Endothelial cell of umbilical vein (primary cell): ENCODE data around the gene ATP8A2. TPM values are rescaled to one million over a fixed set of nuclear protein-coding genes. Genes with fewer than 3 reads are reported as not detected.
A peak's percentile ranks its signal among the peaks of the same experiment; 100 is the strongest.
"Not testable (repeated sequence)": the region's sequence is repeated elsewhere in the genome, so short reads cannot be mapped to it uniquely, and the experiment has no call there.

Experiments
- BruUV-seq: library from RNA; stranded (reverse); fragments of 400-500 nt; replicated peaks from 2 replicates; lab custom pipeline; 2021; lab: Mats Ljungman, UMichigan
- CTCF ChIA-PET: fragments of 300-600, 350-600 bp; sonication (Branson Sonifier 250); formaldehyde crosslinking; loops from one replicate; lab custom pipeline; 2021; ENCODE audit warnings: antibody characterized with exemption, inconsistent platforms; lab: Charles Lee
- POLR2A ChIA-PET: fragments of 300-600, 350-600 bp; sonication (Branson Sonifier 250); formaldehyde crosslinking; loops from one replicate; lab custom pipeline; 2021; ENCODE audit warnings: antibody characterized with exemption, inconsistent platforms; lab: Charles Lee
- DNase-seq: peaks from one replicate; pipeline ENCODE4 v3.0.0-alpha.2; 2011; ENCODE audit warnings: low read depth, low spot score
- FAIRE-seq: peaks from 2 replicates; lab custom pipeline; 2011; peaks lifted over from hg19 to GRCh38; lab: Jason Lieb, UNC
- H2AFZ ChIP-seq: 2 replicates; pipeline ENCODE4 v1.6.0; 2012; ENCODE audit warnings: low read depth, low read length, control low read depth, inconsistent platforms
- H3K27ac ChIP-seq: 2 replicates; pipeline ENCODE4 v1.5.1; 2011; ENCODE audit warnings: low read depth, mild to moderate bottlenecking, control low read depth, low read length, moderate library complexity; ENCODE audit not compliant: insufficient read depth
- H3K27me3 ChIP-seq, 2 experiments: 2 replicates each; pipeline versions ENCODE4 v1.6.0 to v1.6.1; 2011; ENCODE audit warnings: low read length in 2 of 2, mixed read lengths in 1 of 2; ENCODE audit not compliant: control insufficient read depth in 2 of 2, insufficient read depth in 2 of 2
- H3K36me3 ChIP-seq, 2 experiments: 2 replicates in 1 of 2; 3 replicates in 1 of 2; pipeline ENCODE4 v1.5.1; 2011; ENCODE audit warnings: low read length in 2 of 2, mild to moderate bottlenecking in 1 of 2, moderate library complexity in 1 of 2; ENCODE audit not compliant: control insufficient read depth in 2 of 2, insufficient read depth in 2 of 2; ENCODE audit errors: extremely low read depth in 1 of 2
- H3K4me1 ChIP-seq: 3 replicates; pipeline ENCODE4 v1.5.1; 2011; ENCODE audit warnings: mild to moderate bottlenecking, low read length; ENCODE audit not compliant: control insufficient read depth, insufficient read depth; ENCODE audit errors: extremely low read depth
- H3K4me2 ChIP-seq: 2 replicates; pipeline ENCODE4 v1.6.1; 2011; ENCODE audit warnings: low read length, control low read depth, mixed read lengths; ENCODE audit not compliant: insufficient read depth
- H3K4me3 ChIP-seq, 3 experiments: fragments of 200-600 bp in 1 of 3; sonication (generic), shearing (Covaris generic) in 1 of 3; replicated peaks in 1 of 3; 2 replicates each; pipeline ENCODE4 v1.5.1; 2011 to 2016; ENCODE audit warnings: control low read depth in 3 of 3, low read length in 3 of 3, mild to moderate bottlenecking in 2 of 3, inconsistent platforms in 1 of 3, low read depth in 1 of 3, moderate library complexity in 1 of 3; ENCODE audit not compliant: insufficient read depth in 1 of 3
- H3K79me2 ChIP-seq: 2 replicates; pipeline ENCODE4 v1.6.0; 2012; ENCODE audit warnings: low read length, inconsistent platforms; ENCODE audit not compliant: control insufficient read depth, insufficient read depth
- H3K9ac ChIP-seq: replicated peaks from 2 replicates; pipeline ENCODE3; 2011; ENCODE audit warnings: low read length, control low read depth; ENCODE audit not compliant: insufficient read depth; ENCODE audit errors: extremely low read depth
- H3K9me1 ChIP-seq: replicated peaks from 3 replicates; pipeline ENCODE4 v1.6.0; 2011; ENCODE audit warnings: mild to moderate bottlenecking, low read length; ENCODE audit not compliant: control insufficient read depth, insufficient read depth; ENCODE audit errors: extremely low read depth
- H3K9me3 ChIP-seq: replicated peaks from 2 replicates; pipeline ENCODE4 v1.5.1; 2012; ENCODE audit warnings: low read length, inconsistent platforms; ENCODE audit not compliant: control insufficient read depth, insufficient read depth
- H4K20me1 ChIP-seq: replicated peaks from 2 replicates; pipeline ENCODE3; 2011; ENCODE audit warnings: mild to moderate bottlenecking, low read length; ENCODE audit not compliant: control insufficient read depth, insufficient read depth; ENCODE audit errors: extremely low read depth
- EZH2 ChIP-seq: IDR thresholded peaks from 2 replicates; pipeline ENCODE4 v1.6.1; 2012; ENCODE audit warnings: borderline replicate concordance, low read depth, mild to moderate bottlenecking, moderate library complexity, low read length, inconsistent platforms; ENCODE audit not compliant: severe bottlenecking
- MYC ChIP-seq: IDR thresholded peaks from one replicate; pipeline ENCODE4 v1.6.1; 2011; ENCODE audit warnings: mild to moderate bottlenecking, low read depth, low read length
- dilution Hi-C: fragments of 300-500 bp; cut with MboI; formaldehyde crosslinking; loops from one replicate; pipeline ENCODE4 v1.15.0; 2019; ENCODE audit warnings: low sequenced_read_pairs; ENCODE audit not compliant: extremely low pct_ligation_motif_present
- intact Hi-C: fragments of 100-400 bp; cut with micrococcal nuclease; formaldehyde crosslinking; loops from one replicate; pipeline ENCODE4 v1.10.0; 2022
- polyA plus RNA-seq, 4 experiments: library from polyadenylated mRNA; depleted of rRNA in 3 of 4; stranded (reverse) in 3 of 4; unstranded in 1 of 4; fragments of >200 nt; gene quantifications; 2 replicates each; pipeline versions ENCODE4 v1.2.1 to v1.2.3, GENCODE V29; 2011 to 2012; ENCODE audit warnings: missing spikeins in 1 of 4
- total RNA-seq: library from RNA; stranded (reverse); gene quantifications from 2 replicates; pipeline ENCODE4 v1.2.3, GENCODE V29; 2021

The ATP8A2 gene
- total and polyA plus RNA-seq, 2 donors (not counting 3 experiments of a cell fraction or from before 2014, with no cell fraction given) = 0.11 to 0.49 TPM

DNA sequence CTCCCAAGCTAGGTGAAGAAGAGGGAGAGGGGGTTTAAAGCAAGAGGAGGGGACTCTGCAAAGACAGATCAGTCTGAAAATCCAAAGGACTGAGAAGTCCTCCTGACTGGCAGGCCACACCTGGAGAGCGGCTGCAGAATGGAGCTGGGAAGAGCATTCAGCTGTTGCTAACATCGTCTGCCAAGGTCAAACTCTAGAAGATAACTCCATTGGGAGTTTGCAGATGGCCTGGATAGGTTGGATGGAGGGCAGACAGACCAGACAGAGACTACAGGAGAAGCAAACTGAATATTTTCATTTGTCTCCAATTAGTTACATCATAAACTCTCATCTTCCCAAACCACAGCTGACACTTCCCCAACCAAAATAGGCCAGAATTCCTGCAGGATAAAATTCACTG is 699.9 kb downstream of the ATP8A2 start:
- dilution Hi-C loops (no loop called here), intact Hi-C loops (loop anchor here (1.0 kb wide), 1 partner anchor 497 kb away; no protein-coding TSS in a partner anchor)
- Histone ChIP-seq H3K79me2 (no peaks in the 10 kb centered on the region), H3K4me1 (no peaks in the 10 kb centered on the region), H4K20me1 (no peaks in the 10 kb centered on the region), H3K9ac (no peak overlapping the region), H2AFZ (no peak overlapping the region), H3K9me3 (no peaks in the 10 kb centered on the region), H3K27ac (no peak overlapping the region), H3K4me2 (no peak overlapping the region), H3K4me3 (no peak overlapping the region), H3K9me1 (no peaks in the 10 kb centered on the region), H3K27me3 (peaks cover 0 to 2% of the 10 kb centered on the region in 2 experiments), H3K36me3 (no peaks in the 10 kb centered on the region)
- no peak for FAIRE-seq
- POLR2A ChIA-PET = no interaction called here
- BruUV-seq = no TSS peak
- CTCF ChIA-PET = interaction anchor here (0.7 to 3.0 kb wide), 3 partner anchors 242 to 497 kb away, joined by 3 to 68 read pairs (median 6); no protein-coding TSS in a partner anchor
- TF ChIP-seq EZH2 (no peak), MYC (no peak)
- no peak for DNase-seq

DNA sequence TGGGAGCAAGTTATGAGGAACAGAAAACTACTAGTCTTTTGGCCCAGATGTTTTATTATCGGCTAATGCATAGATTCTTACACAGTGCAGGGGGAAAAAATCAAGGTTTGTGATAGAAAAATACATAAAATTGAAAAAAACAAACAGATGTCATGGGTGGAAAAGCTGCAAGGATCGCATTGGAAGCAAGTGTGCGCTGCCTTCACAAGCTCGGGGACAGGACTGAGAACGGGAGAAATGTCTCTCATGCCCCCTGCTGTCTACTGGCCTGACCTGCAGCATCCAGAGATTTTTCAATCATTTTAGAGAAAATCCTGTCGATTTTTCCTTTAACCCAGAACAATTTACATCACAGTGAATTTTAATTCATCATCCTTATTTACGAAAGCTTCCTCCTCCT is 700.6 kb downstream of the ATP8A2 start:
- peak; percentile 24 for DNase-seq
- H3K4me2 ChIP-seq, POLR2A ChIA-PET, H3K4me1 ChIP-seq, H3K27ac ChIP-seq, H3K9me1 ChIP-seq, H3K79me2 ChIP-seq, H4K20me1 ChIP-seq, H3K27me3 ChIP-seq, dilution Hi-C loops, H3K36me3 ChIP-seq, H3K4me3 ChIP-seq, H3K9ac ChIP-seq, BruUV-seq, H3K9me3 ChIP-seq, H2AFZ ChIP-seq: not testable (repeated sequence)
- intact Hi-C loops = loop anchor here (1.0 kb wide), 1 partner anchor 498 kb away; no protein-coding TSS in a partner anchor
- CTCF ChIA-PET = interaction anchor here (0.6 to 3.0 kb wide), 4 partner anchors 243 to 498 kb away, joined by 3 to 68 read pairs (median 4); no protein-coding TSS in a partner anchor
- FAIRE-seq = peak; percentile 99
